AG20443 (cell line): ENCODE results near the gene VSIG10L.

ENCODE experiments used
- DNase-seq: peaks from one replicate; pipeline ENCODE4 v3.0.0; 2012; ENCODE audit warnings: low spot score, mixed read lengths

Gene VSIG10L

DNA sequence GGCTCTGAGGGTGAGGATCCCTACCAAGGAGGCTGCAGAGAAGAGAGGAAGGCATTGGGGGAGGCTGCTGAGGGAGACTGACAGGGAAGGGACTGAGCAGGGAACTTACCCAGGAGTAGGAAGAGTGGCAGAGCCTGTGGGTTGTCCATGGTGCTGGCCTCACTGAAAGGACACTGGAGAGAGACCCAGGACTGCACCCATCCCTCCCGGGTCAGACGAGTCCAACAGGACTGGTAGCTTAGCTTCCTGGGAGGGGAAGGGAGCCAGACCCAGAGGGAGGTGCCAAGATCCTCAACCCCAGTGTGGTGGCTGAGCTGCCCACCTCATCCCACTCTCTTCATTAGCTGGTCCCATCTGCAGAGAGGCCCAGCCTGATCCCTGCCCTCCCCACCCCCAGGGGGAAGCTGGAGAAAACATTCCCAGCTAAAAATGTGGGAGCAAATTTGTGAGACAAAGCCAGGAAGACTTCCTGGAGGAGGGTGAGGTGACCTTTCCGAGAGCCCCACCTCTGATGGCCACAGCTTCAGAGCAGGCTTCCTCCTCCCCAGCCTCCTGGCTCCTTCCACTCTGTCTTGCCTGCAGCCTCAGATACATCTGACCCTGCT lies at the start of gene VSIG10L:
VSIG10L (minus strand) TSS at position 164 of the 605 bp plus-strand sequence; CDS start at position 149, 15 bp downstream.
- DNase-seq, result no peak

DNA sequence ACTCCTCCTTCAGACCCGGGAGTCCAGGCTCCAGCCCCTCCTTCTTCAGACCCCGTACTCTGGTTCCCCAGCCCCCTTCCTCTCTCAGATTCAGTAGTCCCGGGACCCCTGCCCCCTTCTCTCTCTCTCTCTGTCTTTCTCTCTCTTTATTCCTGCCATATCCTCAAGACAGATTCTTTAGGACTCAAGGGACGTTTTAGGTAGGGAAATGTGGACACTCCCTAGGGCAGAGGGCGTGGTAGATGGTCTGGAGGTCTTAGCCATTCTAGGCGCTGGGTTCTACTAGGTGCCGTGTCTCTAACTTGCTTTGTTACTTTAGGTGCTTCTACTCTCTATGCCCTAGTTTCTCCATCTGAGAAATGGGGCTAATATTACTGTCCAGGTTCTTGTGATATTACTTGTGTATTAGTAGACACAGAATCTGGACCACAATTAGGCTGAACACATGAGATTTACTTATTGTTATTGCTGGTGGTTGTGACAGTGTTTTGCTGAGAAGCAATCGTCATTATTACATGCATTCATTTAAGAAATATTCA lies 49.2 kb upstream of the VSIG10L start:
- DNase-seq, result no peak

DNA sequence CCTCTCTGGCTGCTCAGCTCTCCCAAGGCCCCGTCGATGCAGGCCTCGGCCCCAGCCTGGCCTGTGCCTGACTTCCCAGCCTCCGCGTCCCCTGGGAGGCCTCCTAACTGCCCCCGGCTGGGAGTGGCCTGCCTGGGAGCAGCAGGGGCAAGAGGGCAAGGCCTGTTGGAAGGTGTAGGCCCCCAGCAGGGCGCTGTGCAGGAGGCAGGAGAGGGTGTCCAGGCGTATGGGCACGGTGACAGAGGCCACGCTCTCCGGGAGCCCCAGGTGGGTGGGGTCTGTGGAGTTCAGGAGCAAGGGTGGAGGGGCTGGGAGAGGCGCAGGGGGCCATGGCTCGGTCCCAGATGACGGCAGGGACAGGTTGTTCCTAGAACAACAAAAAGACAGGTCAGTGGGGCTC lies 47.2 kb upstream of the VSIG10L start:
- no peak for DNase-seq

DNA sequence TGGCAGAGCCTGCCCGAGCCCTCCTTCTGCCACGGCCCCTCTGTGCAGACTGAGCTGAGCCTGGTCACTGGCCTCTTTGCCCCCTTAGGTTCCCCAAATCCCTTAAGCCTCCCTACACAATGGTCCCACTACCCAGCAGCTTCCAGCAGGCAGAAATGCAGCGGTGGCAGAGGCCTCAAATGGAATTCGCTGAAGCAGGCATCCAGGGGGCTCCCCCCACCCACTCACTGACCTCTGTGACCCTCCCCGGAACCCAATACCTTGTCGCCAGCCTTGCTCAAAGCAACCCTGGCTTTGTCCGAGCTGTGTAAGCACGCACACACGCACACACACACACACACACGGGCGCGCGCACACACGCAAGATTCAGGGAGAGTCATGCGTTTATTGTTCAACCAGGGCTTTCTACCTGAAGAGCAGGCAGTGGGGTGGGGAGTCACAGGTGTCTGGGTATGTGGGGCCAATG lies 46.0 kb upstream of the VSIG10L start, which contains the start of gene LIM2:
LIM2 (minus strand) TSS at position 51 of the 466 bp plus-strand sequence. CDS start 531 bp downstream, outside the sequence.
- no peak for DNase-seq

DNA sequence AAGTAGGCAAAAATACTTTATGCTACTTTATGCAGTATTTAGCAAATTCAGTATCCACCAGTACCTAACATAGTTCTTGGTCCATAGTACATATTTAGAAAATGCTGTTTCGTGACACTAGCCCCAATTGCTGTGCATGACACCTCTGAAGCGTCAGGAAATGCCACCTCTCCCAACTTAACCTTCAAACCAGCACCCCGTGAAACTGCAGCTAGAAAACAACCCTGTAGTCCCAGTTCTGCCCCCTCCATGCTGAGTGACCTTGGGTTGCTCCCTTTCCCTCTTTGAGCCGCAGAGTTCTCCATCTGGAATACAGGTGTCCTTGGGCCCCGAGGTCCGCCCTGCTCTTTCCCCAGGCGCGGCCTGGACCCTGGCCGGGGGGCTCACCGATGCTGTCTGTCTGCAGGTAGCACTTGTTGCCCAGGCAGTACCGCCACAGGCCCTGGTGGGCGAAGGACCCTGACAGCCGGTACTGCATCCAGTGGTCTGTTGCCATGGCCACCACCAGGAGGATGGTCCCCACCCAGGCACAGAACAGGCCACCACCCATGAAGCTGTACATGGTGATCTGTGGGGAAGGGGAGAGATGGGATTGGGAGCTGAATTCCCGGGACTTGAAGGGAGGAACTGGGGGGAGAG lies 45.1 kb upstream of the VSIG10L start:
- DNase-seq, result no peak

DNA sequence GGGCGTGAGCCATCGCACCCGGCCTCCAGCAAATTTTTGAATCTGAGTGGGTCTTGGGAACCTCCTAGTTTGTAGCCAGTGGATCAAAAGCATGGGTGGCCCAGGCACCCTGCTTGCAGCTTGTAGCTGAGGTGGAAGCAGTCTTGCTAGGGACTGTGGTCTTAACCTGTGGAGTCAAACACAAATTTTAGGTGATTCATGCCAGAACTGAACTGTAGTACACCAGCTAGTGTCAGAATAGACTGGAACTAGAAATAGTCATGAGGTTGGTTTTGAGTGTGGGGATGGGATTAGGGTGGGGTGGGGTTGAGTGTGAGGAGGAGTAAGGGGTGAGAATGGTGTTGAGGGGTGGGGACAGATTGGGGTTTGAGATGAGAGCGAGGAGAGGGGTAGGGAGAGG lies 40.1 kb upstream of the VSIG10L start:
- no peak for DNase-seq

DNA sequence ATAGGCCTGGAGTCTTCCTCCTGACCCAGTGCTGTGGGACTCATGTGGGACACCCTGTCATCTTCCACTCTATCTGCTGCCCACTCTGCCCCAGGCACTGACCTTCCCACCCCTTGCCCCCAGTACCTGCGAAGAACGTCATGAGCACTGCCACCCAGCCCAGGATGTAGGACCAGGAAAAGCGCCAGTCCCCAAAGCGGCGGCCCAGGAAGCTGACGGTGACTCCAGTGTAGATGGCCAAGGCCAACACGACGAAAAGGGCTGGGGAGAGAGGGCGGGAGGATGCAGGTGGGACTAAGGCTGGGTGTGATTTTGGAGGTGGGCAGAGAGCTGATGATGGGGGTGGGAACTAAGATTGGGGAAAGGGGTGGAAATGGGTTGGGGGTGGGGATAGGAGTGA lies 38.4 kb upstream of the VSIG10L start:
- DNase-seq, result no peak

DNA sequence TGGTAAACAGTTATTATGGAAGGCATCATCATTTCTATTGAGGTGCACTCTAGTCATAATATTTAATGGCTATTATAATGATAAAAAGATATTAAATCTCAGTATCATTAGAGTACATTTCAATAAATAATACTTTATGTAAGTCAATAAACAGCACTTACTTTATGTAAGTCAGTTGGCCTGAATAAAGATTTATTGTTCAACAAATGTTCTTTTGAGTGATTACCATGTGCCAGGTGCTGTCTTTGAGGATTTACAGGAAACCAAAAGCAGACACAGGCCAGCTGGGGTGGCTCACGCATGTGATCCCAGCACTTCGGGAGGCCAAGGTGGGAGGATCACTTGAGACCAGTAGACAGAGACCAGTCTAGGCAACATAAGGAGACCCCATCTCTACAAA lies 35.5 kb upstream of the VSIG10L start:
- DNase-seq, result no peak

DNA sequence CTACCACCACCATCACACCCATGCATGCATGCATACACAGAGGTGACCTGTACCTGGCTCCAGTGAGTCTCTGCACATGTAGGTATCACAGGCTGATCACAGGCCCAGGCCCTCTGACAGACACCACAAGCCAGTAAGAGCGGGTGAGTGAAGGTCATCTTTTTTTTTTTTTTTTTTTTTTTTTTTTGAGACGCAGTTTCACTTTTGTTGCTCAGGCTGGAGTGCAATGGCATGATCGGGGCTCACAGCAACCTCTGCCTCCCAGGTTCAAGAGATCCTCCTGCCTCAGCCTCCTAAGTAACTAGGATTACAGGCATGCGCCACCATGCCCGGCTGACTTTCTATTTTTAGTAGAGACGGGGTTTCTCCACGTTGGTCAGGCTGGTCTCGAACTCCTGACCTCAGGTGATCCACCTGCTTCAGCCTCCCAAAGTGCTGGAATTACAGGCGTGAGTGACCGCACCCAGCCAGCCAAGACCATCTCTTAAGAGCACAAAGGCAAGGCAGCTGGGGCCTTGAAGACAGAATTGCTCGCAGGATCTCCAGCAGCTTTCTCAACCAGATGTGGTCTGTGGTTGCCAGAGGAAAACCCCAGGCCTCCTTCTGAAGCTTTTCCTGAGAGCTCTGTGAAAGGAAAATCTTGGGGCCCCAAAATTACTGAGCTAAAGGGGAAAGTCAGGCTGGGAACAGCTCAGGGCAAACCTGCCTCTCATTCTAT lies 33.7 kb upstream of the VSIG10L start:
- DNase-seq, result no peak

DNA sequence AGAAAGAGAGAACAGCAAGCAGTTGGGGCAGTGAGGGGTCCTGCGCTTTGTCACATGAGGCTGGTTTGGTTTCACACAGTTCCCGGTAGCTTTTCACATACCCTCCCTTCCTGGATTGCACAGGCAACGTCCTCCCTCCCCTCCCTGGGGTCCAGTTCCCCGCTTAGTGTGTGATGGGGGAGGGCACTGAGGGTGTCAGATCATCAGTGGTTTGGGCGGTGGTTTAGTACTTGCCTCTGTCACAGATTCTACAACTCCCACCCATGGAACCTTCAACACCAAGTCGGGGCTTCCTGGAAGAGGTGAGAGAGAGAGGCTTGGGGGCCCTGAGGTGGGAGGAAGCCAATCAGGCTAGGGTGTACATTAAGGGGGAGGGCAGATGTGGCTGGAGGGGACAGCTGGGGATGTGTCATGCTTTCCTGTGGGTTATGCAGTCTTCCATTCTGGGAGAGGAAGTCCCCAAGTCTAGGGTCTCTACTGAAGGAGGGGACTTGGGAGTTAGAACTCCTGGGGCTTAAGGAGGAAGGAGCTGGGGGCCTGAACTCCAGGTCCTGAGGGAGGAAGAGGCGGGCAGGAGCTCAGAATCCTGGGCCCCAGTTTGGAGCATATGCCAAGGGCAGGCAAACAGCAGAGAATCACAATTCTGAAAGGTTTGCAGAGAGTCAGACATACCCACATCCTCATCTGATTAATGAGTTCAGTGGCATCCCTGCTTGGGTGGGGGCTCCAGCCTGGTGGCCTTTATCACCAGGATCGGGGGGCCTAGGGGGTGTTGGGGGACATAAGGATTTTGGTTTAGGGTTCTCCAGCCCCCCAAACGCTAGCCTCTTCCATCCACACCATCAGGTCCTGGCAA lies 30.9 kb upstream of the VSIG10L start, which contains the start of gene NKG7:
NKG7 (minus strand) TSS at position 6 of the 856 bp plus-strand sequence. CDS start 119 bp downstream, outside the sequence.
- DNase-seq, result no peak

DNA sequence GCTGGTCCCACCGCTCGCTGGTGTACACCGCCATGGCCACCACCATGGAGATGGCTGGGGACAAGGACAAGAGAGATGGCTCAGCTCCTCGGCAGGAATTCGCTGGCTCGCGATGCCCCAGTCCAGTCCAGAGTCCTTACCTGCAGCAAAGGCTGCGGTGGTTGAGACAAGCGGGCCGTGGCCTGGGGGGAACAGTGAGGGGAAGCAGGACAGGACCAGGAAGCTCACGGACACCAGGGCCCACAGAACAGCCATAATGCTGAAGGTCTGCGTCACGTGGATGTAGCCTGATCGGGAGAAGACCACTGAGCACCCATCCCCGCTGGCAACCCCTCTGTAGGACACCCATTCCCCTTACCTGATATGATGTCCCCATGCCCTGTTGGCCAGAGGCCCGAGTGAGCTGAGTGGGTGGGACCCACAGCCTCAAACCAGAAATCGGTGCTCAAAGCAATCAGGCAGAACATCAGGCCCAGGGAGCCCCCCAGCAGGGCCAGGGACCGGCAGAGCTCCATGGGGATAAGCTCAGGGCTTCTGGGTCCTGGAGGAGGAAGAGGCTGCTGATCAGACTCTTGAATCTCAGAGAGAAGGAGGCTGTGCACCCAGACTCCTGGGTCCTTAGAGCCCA lies 30.2 kb upstream of the VSIG10L start:
- no peak for DNase-seq

DNA sequence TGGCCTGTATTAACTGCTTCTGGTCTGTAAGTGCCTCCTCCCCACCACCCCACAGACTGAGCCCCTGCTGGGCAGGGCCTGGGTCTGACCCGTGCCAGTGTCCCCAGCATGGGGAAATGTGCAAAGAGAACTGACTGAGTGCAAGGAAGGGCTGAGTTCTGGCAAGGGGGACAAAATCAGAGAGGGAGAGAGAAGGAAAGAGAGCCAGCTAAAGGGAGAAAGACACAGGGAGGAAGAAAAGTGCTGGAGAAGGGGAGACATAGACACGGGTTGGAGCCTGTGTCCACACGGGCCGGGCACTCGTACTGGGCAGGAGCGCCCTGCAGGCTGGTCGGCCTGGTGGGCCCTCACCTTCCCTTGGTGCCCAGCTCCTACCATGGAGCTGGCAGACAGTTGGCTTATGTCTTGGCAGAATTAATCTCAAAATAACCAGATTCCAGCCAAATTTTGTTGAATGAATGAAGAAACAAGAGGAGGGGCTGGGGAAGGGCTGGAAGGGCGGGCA lies 29.3 kb upstream of the VSIG10L start:
- DNase-seq, result no peak

DNA sequence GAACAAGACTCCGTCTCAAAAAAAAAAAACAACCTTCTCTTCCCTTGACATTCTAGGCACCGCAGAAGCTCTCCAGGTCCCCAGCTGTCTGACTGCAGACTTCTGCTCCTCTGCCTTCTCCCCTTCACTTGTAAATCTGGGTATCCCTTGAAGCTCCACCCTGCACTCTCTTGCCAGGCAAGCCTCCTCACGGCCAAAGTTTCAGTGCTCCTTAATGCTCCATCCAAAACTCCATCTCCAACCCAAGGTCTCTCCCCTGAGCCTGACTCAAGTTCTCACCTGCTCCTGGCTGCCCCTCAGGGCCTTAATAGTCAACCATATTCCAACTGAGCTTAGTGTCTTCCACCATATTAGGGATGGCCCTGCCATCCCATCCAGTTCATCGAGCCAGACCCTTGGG lies 28.3 kb upstream of the VSIG10L start:
- no peak for DNase-seq

DNA sequence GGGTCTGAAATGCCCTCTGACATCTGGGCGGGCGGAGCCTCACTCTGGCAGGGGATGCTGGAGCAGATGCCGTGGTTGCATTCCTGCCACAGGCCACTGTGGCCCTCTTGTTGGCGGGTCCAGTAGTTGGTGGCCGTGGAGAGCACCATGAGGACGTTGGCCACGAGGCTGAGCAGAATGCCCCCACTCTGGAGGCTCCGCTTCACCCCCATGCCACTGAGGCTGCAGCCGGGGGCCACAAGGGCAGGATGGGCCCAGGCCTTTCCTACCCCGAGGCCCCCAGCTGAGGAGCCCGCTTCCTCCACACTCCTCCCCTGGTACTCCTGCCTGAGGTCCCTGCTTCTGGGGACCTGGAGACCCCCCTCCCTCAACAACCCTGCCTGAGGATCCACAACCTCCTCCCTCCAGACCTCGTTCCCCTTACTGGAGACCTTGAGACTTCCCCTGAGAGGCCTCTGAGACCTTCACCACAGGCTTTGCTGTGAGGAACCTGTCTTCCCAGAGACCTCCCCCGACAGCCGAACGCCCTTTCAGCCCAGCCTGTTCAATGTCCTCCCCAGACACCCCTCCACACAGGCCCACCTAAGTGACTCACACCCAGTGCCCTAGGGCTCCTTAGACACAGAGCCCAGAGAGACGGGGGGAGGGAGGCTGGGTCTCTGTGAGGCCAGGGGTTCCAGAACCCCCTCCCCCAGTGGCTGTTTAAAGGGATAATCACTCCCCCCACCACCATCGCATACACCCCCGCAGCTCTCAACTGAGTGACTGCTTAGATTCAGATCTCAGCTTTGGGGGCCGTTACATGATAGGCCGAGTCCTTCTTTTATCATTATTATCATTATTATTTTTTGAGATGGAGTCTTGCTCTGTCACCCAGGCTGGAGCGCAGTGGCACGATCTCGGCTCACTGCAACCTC lies 26.7 kb upstream of the VSIG10L start, which contains the start of gene CLDND2:
CLDND2 (minus strand) TSS at position 638 of the 917 bp plus-strand sequence; CDS start at position 212, 426 bp downstream.
- DNase-seq, result no peak

DNA sequence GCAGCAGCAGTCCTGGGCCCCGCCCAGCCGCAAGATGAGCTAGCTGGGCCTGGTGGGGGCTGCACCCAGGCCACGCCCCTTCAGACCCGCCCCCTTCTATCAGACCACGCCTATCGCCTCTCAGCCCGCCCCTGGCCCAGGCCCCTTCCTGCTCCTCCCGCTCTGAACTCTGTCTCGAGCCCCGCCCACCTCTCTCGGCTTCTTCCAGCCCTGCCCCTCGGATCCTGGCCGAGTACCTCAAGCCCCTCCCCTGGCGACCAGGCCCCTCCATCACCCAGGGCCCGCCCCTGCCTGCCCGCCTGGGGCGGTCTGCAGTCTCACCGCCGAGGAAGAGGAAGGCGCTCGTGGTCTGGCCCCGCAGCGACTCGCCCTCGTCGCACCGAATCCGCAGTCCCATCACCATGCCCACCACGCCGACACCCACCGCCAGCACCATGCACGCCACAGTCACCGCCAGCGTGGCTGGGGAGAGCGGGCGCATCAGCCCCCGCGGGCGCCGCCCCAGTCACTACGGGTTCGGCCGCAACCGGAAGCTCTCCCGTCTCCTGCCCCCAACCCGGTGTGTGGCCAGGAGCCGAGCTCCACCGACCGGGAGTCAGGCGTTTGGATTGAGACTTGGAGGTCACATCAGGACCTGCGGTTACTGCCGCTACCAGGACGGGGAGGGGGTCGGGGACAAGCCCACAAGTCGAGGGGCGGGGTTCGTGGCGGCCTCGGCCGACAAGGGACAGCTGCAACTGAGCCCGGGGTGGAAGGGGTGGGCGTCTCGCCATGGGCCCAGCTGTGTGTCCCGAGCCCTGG lies 25.8 kb upstream of the VSIG10L start:
- DNase-seq, result peak; percentile 99

DNA sequence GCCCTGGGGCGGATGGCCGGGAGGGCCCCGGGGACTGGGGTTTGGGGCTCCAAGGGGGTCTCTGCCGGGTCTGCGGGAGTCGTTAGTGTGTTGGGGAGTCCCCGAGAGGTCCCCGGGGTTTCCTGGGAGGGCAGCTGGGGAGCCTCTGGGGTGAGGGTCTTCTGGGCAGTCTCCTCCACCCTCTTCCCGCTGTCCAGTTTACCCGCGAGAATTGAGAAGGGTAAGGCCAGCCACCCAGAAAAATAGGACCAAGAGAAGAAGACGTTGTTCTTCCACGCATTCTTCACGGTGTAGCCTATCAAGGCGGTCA lies 25.3 kb upstream of the VSIG10L start:
- no peak for DNase-seq

DNA sequence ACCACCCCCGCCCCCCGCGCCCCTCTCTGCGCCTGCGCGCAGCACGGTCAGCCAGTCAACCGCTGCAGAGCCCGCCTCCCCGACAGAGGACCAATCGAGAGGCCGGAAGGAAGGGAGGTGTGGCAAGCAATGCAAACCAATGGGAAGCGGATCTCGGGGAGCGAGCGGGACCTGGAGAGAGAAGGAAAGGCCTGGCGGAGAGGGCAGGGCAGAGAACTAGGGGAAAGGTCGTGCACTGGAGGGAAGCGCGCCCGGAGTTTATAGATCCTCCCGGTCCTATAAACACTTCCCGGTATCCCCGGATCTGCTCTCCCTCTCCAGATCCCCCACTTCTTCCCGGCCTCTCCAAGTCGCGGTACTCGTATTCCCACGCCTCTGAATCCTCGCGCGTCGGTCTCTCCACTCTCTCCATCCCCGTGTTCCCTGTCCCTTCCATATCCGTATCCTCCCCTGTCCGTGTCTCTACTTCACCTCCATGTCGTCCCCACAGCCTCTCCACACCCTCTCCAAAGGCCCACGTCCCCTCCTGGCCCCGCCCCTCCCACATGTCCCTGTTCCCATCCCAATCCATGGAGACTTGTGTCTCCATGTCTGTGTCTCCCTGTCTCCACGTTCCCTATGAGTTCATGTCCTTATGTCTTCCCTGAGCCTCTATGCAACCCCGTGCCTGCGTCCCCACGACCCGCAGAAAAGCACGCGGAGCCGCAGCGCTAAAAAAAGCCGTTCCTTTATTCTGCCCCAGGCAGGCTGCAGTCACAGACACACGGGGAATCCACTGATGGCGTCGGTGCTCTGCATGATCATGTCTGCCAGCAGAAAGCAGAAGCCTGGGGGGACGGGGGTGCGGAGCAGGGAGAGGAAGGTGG lies 24.7 kb upstream of the VSIG10L start:
- DNase-seq, result peak; percentile 97

DNA sequence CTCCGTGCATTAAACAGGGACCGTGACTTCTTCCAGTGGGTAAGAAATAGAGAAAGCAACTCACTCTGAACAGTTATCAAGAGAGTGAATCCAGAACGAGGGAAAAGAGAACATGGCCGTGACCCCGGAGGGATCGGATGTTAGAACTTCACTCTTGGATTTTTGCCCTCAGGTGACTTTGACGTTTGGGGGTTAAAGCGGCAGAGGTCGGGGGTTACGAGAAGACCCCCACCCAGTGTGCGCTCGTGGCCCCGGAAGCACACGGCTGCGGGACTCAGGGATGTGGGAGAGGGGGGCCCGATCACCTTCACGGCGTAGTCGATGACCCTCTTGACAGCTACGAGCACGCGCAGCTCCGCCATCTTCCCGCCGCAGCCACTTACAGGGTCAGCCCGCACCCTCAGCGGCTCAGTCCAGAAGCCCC lies 24.0 kb upstream of the VSIG10L start, which contains the start of gene ETFB:
ETFB (minus strand) TSS at position 424 of the 424 bp plus-strand sequence; CDS start at position 362, 62 bp downstream.
- no peak for DNase-seq
